Thyroid gland (tissue), 4 donors: Measurements from ENCODE around the gene TLCD2.

ENCODE experiments used
- CTCF ChIP-seq, 6 experiments: fragments of 200-600 bp in 3 of 6; fragments of 450-650 bp in 3 of 6; sonication (generic) in 3 of 6; IDR thresholded peaks; one replicate each; pipeline ENCODE4 v1.5.1; 2016 to 2019; ENCODE audit warnings: antibody characterized with exemption in 6 of 6, mild to moderate bottlenecking in 2 of 6, inconsistent platforms in 1 of 6, moderate library complexity in 1 of 6
- POLR2A ChIP-seq, 2 donors: fragments of 450-650 bp; IDR thresholded peaks; one replicate each; pipeline ENCODE4 v1.6.1; 2017; ENCODE audit warnings: antibody characterized with exemption in 2 of 2, mild to moderate bottlenecking in 2 of 2, moderate library complexity in 1 of 2

GRCh38 chr17:1759529-1759928 is 49.4 kb upstream of the TLCD2 start:
- no peak for TF ChIP-seq CTCF (IDR thresholded peaks at IDR 0.05)
- no peak for TF ChIP-seq POLR2A (IDR thresholded peaks at IDR 0.05)
